BJ (cell line): ENCODE measurements around the gene RAI1. TPM values are rescaled to one million over a fixed set of nuclear protein-coding genes. Genes with fewer than 3 reads are reported as not detected.

Experiments
- CTCF ChIA-PET: fragments of 350-600 bp; formaldehyde crosslinking; extraction: SDS; loops from one replicate; lab custom pipeline; 2021; ENCODE audit warnings: antibody characterized with exemption, inconsistent platforms; lab: Yijun Ruan, JAX
- POLR2A ChIA-PET: fragments of 300-600 bp; sonication (Branson Sonifier 250); formaldehyde crosslinking; extraction: SDS; loops from one replicate; lab custom pipeline; 2021; ENCODE audit warnings: antibody characterized with exemption; lab: Charles Lee
- DNase-seq: peaks from one replicate; pipeline ENCODE4 v3.0.0-alpha.2; 2011; ENCODE audit warnings: low read depth
- H3K27me3 ChIP-seq: 2 replicates; pipeline ENCODE4 v1.6.0; 2011; ENCODE audit warnings: low read length; ENCODE audit not compliant: control insufficient read depth, insufficient read depth
- H3K36me3 ChIP-seq: 2 replicates; pipeline ENCODE4 v1.5.1; 2011; ENCODE audit warnings: low read length; ENCODE audit not compliant: control insufficient read depth, insufficient read depth
- H3K4me3 ChIP-seq: 2 replicates; pipeline ENCODE4 v1.5.1; 2011; ENCODE audit warnings: low read depth, mild to moderate bottlenecking, control low read depth, low read length
- CTCF ChIP-seq: IDR thresholded peaks from 2 replicates; pipeline ENCODE4 v1.5.1; 2011; ENCODE audit warnings: low read depth, mild to moderate bottlenecking, control low read depth, inconsistent platforms, low read length, moderate library complexity; ENCODE audit not compliant: insufficient read depth
- polyA plus RNA-seq: library from polyadenylated mRNA; depleted of rRNA; stranded (reverse); fragments of >200 nt; gene quantifications from 2 replicates; pipeline ENCODE4 v1.2.3, GENCODE V29; 2011

Gene RAI1
- polyA plus RNA-seq, 1 experiment = 2.4 TPM

- ChIA-PET CTCF (interaction anchor here (1.3 kb wide), 1 partner anchor 100 kb away, joined by 6 read pairs; the partner anchor contains the start of gene RAI1), POLR2A (no interaction called here)
- Histone ChIP-seq H3K27me3 (no peaks in the 10 kb centered on the region), H3K36me3 (no peaks in the 10 kb centered on the region), H3K4me3 (no peak overlapping the region)
- DNase-seq = no peak
- peak; percentile 31; the same call in 1 of the 2 replicates for TF ChIP-seq CTCF
These were observed 99.8 kb downstream of the RAI1 start for GRCh38 chr17:17780922-17781590.

GRCh38 chr17:17781591-17782496 is 100.6 kb downstream of the RAI1 start:
- H3K27me3 ChIP-seq = no peaks in the 10 kb centered on the region
- ChIA-PET CTCF (interaction anchor here (1.0 kb wide), 1 partner anchor 102 kb away, joined by 3 read pairs; no protein-coding TSS in a partner anchor), POLR2A (no interaction called here)
- no peak for DNase-seq
- H3K36me3 ChIP-seq = no peaks in the 10 kb centered on the region
- peak overlapping the region; percentile 30 for H3K4me3 ChIP-seq
- TF ChIP-seq CTCF = no peak

GRCh38 chr17:17782523-17783115 is 101.4 kb downstream of the RAI1 start:
- H3K36me3 ChIP-seq = no peaks in the 10 kb centered on the region
- CTCF ChIA-PET = interaction anchor here (1.0 kb wide), 1 partner anchor 103 kb away, joined by 3 read pairs; no protein-coding TSS in a partner anchor
- H3K4me3 ChIP-seq = peak overlapping the region; percentile 30
- no peaks in the 10 kb centered on the region for H3K27me3 ChIP-seq
- TF ChIP-seq CTCF = no peak
- POLR2A ChIA-PET = no interaction called here
- no peak for DNase-seq

- TF ChIP-seq CTCF = no peak
These were observed 102.0 kb downstream of the RAI1 start for GRCh38 chr17:17783116-17783824.

More at GRCh38 chr17:17783116-17783824, 102.0 kb downstream of the RAI1 start:
- H3K27me3 ChIP-seq = no peaks in the 10 kb centered on the region
- ChIA-PET CTCF (interaction anchor here (1.3 kb wide), 1 partner anchor 11 kb away, joined by 5 read pairs; no protein-coding TSS in a partner anchor), POLR2A (no interaction called here)
- no peaks in the 10 kb centered on the region for H3K36me3 ChIP-seq
- DNase-seq = no peak
- H3K4me3 ChIP-seq = peak overlapping the region; percentile 32
